HG03457 (cell line): ENCODE results near the gene PARM1.
"Not testable (repeated sequence)": the region's sequence is repeated elsewhere in the genome, so short reads cannot be mapped to it uniquely, and the experiment has no call there.

Source experiments
- ATAC-seq: cut with Tn5 transposase; IDR thresholded peaks from one replicate; pipeline ENCODE4 v1.9.1; 2021; ENCODE audit warnings: moderate number of reproducible peaks; ENCODE audit not compliant: unreplicated experiment

PARM1 gene

GRCh38 chr4:74982546-74983252 is 49.8 kb downstream of the PARM1 start:
- ATAC-seq = no peak

GRCh38 chr4:74983253-74983635 is 50.3 kb downstream of the PARM1 start:
- no peak for ATAC-seq

GRCh38 chr4:74990276-74990875 is 57.5 kb downstream of the PARM1 start:
- ATAC-seq = no peak

- not testable (repeated sequence) for ATAC-seq
Observed at GRCh38 chr4:74994436-74994835, 61.5 kb downstream of the PARM1 start.

- ATAC-seq = no peak
Observed at GRCh38 chr4:74996996-74997395, 64.1 kb downstream of the PARM1 start.

- no peak for ATAC-seq
Observed at GRCh38 chr4:74997948-74998729, 65.2 kb downstream of the PARM1 start.

- no peak for ATAC-seq
Observed at GRCh38 chr4:74999714-75000309, 66.9 kb downstream of the PARM1 start.

GRCh38 chr4:75001871-75002270 is 69.0 kb downstream of the PARM1 start:
- no peak for ATAC-seq

GRCh38 chr4:75002381-75002780 is 69.5 kb downstream of the PARM1 start:
- no peak for ATAC-seq

GRCh38 chr4:75003979-75004378 is 71.1 kb downstream of the PARM1 start:
- no peak for ATAC-seq

GRCh38 chr4:75004755-75005668 is 72.1 kb downstream of the PARM1 start:
- ATAC-seq = peak; percentile 75

- ATAC-seq = no peak
Observed at GRCh38 chr4:75005727-75006126, 72.8 kb downstream of the PARM1 start.

- ATAC-seq = no peak
Observed at GRCh38 chr4:75007891-75008290, 75.0 kb downstream of the PARM1 start.

GRCh38 chr4:75009138-75009537 is 76.2 kb downstream of the PARM1 start:
- no peak for ATAC-seq

GRCh38 chr4:75011131-75011795 is 78.3 kb downstream of the PARM1 start:
- ATAC-seq = no peak

GRCh38 chr4:75015627-75016026 is 82.7 kb downstream of the PARM1 start:
- no peak for ATAC-seq

- no peak for ATAC-seq
Observed at GRCh38 chr4:75016472-75016871, 83.6 kb downstream of the PARM1 start.

- no peak for ATAC-seq
Observed at GRCh38 chr4:75018811-75019479, 86.0 kb downstream of the PARM1 start.

GRCh38 chr4:75025431-75025830 is 92.5 kb downstream of the PARM1 start:
- no peak for ATAC-seq
